HCT116 (cell line): ENCODE results near the gene SELENOS. TPM values are rescaled to one million over a fixed set of nuclear protein-coding genes. Genes with fewer than 3 reads are reported as not detected.

ENCODE experiments used
- ATAC-seq: fragments of 200-7000 bp; cut with Tn5 transposase; 2 replicates; pipeline ENCODE4 v1.9.1; 2020; ENCODE audit warnings: mild to moderate bottlenecking, moderate library complexity
- BruUV-seq: library from RNA; stranded (reverse); fragments of 400-500 nt; replicated peaks from 2 replicates; lab custom pipeline; 2021; lab: Mats Ljungman, UMichigan
- CTCF ChIA-PET: fragments of 300-600 bp; sonication (Branson Sonifier 250); formaldehyde crosslinking; loops from one replicate; lab custom pipeline; 2021; ENCODE audit warnings: antibody characterized with exemption; lab: Charles Lee
- POLR2A ChIA-PET: fragments of 300-600, 350-600 bp; sonication (Branson Sonifier 250); formaldehyde crosslinking; loops from one replicate; lab custom pipeline; 2021; ENCODE audit warnings: antibody characterized with exemption; lab: Charles Lee
- RAD21 ChIA-PET, 2 experiments: fragments of 300-600 bp; sonication (Branson Sonifier 250); formaldehyde crosslinking; loops; one replicate each; lab custom pipeline; 2023; ENCODE audit warnings: low total read pairs in 2 of 2; ENCODE audit not compliant: uncharacterized antibody in 2 of 2, unreplicated experiment in 2 of 2, low non-redundant PET in 1 of 2; lab: Charles Lee
- DNase-seq: peaks from one replicate; pipeline ENCODE4 v3.0.0-alpha.2; 2010; ENCODE audit warnings: low read depth, low spot score
- H2AFZ ChIP-seq: fragments of 200-600 bp; shearing (Covaris generic), sonication (generic); 2 replicates; pipeline ENCODE4 v1.6.1; 2017; ENCODE audit warnings: low read depth, mixed run types, mixed read lengths, antibody characterized with exemption, low read length; ENCODE audit not compliant: poor library complexity, severe bottlenecking
- H3K27ac ChIP-seq: 2 replicates; pipeline ENCODE4 v1.5.1; 2012; ENCODE audit warnings: low read depth, low read length
- H3K27me3 ChIP-seq: fragments of 200-600 bp; sonication (generic); 2 replicates; pipeline ENCODE4 v1.6.1; 2016; ENCODE audit warnings: mixed run types, low read length, mixed read lengths; ENCODE audit not compliant: insufficient read depth
- H3K36me3 ChIP-seq, 2 experiments: fragments of 200-500 bp in 1 of 2; fragments of 200-600 bp in 1 of 2; sonication (Bioruptor generic) in 1 of 2; sonication (generic) in 1 of 2; 2 replicates each; pipeline versions ENCODE4 v1.5.1 to v1.6.1; 2014 to 2016; ENCODE audit warnings: low read length in 2 of 2, inconsistent platforms in 1 of 2, mixed read lengths in 1 of 2, mixed run types in 1 of 2; ENCODE audit not compliant: insufficient read depth in 2 of 2, control insufficient read depth in 1 of 2
- H3K4me1 ChIP-seq, 2 experiments: fragments of 200-600 bp in 1 of 2; sonication (generic) in 1 of 2; 2 replicates each; pipeline versions ENCODE4 v1.5.1 to v1.6.1; 2012 to 2017; ENCODE audit warnings: low read length in 2 of 2, inconsistent platforms in 1 of 2, mild to moderate bottlenecking in 1 of 2, mixed read lengths in 1 of 2, mixed run types in 1 of 2, moderate library complexity in 1 of 2; ENCODE audit not compliant: insufficient read depth in 2 of 2, control insufficient read depth in 1 of 2
- H3K4me2 ChIP-seq: fragments of 200-600 bp; sonication (generic); 2 replicates; pipeline ENCODE4 v1.6.1; 2017; ENCODE audit warnings: mixed run types, low read length, mixed read lengths
- H3K4me3 ChIP-seq, 2 experiments: fragments of 200-600 bp in 1 of 2; sonication (generic) in 1 of 2; replicated peaks in 1 of 2; 2 replicates each; pipeline ENCODE4 v1.5.1; 2011 to 2016; ENCODE audit warnings: low read length in 2 of 2, control low read depth in 1 of 2, low read depth in 1 of 2, mild to moderate bottlenecking in 1 of 2, mixed read lengths in 1 of 2, mixed run types in 1 of 2
- H3K79me2 ChIP-seq: fragments of 200-600 bp; sonication (generic); 2 replicates; pipeline ENCODE4 v1.6.1; 2017; ENCODE audit warnings: mild to moderate bottlenecking, mixed run types, low read length, moderate library complexity, mixed read lengths; ENCODE audit not compliant: insufficient read depth
- H3K9ac ChIP-seq: fragments of 200-600 bp; sonication (generic); 2 replicates; pipeline ENCODE4 v1.6.1; 2016; ENCODE audit warnings: low read length, mixed read lengths
- H3K9me2 ChIP-seq: fragments of 200-600 bp; sonication (generic), shearing (Covaris generic); 2 replicates; pipeline ENCODE4 v1.6.1; 2017; ENCODE audit warnings: mixed run types, mild to moderate bottlenecking, moderate library complexity; ENCODE audit not compliant: insufficient read depth
- H3K9me3 ChIP-seq, 2 experiments: fragments of 200-500 bp in 1 of 2; fragments of 200-600 bp in 1 of 2; sonication (Bioruptor generic) in 1 of 2; sonication (generic) in 1 of 2; 2 replicates each; pipeline ENCODE4 v1.6.1; 2014 to 2017; ENCODE audit warnings: low read length in 2 of 2, mixed read lengths in 2 of 2, inconsistent platforms in 1 of 2, low read depth in 1 of 2, mild to moderate bottlenecking in 1 of 2, mixed run types in 1 of 2, moderate library complexity in 1 of 2; ENCODE audit not compliant: control insufficient read depth in 1 of 2, insufficient read depth in 1 of 2
- H4K20me1 ChIP-seq: fragments of 200-600 bp; sonication (generic), shearing (Covaris generic); 2 replicates; pipeline ENCODE4 v1.6.1; 2017; ENCODE audit warnings: mixed run types, mild to moderate bottlenecking, moderate library complexity; ENCODE audit not compliant: insufficient read depth
- ATF3 ChIP-seq: IDR thresholded peaks from 2 replicates; pipeline ENCODE4 v1.6.1; 2012
- ELF1 ChIP-seq: IDR thresholded peaks from 2 replicates; pipeline ENCODE4 v1.6.1; 2012; ENCODE audit warnings: low read depth, borderline replicate concordance
- EZH2 ChIP-seq: fragments of 200-600 bp; sonication (generic); IDR thresholded peaks from 2 replicates; pipeline ENCODE4 v1.6.1; 2017; ENCODE audit warnings: antibody characterized with exemption, mixed run types
- FOSL1 ChIP-seq: IDR thresholded peaks from 2 replicates; pipeline ENCODE4 v1.6.1; 2012; ENCODE audit warnings: low read depth
- RAD21 ChIP-seq: IDR thresholded peaks from 2 replicates; pipeline ENCODE4 v1.6.1; 2012; ENCODE audit warnings: low read depth, mild to moderate bottlenecking
- SIN3A ChIP-seq: IDR thresholded peaks from 2 replicates; pipeline ENCODE4 v1.6.1; 2012; ENCODE audit warnings: low read depth
- SRF ChIP-seq: IDR thresholded peaks from 2 replicates; pipeline ENCODE4 v1.6.1; 2012; ENCODE audit warnings: low read depth
- ZBTB33 ChIP-seq: IDR thresholded peaks from 2 replicates; pipeline ENCODE4 v1.6.1; 2011; ENCODE audit warnings: mild to moderate bottlenecking, low read length, moderate library complexity; ENCODE audit not compliant: insufficient replicate concordance; ENCODE audit errors: extremely low read depth
- ZFX ChIP-seq: fragments of 450-650 bp; IDR thresholded peaks from 2 replicates; pipeline ENCODE4 v1.6.1; 2017
- ZNF274 ChIP-seq: fragments of 200-500 bp; sonication (Bioruptor generic); IDR thresholded peaks from 2 replicates; pipeline ENCODE4 v1.6.1; 2014; ENCODE audit warnings: mild to moderate bottlenecking, low read depth, low read length, inconsistent platforms
- intact Hi-C: fragments of 100-400 bp; cut with micrococcal nuclease; formaldehyde crosslinking; loops from 2 replicates; pipeline ENCODE4 v1.10.0; 2022
- total RNA-seq: library from RNA; stranded (reverse); gene quantifications from one replicate; pipeline ENCODE4 v1.2.1, GENCODE V29; 2021; ENCODE audit not compliant: unreplicated experiment

Gene SELENOS
- total RNA-seq, 1 experiment from 2014 or later, result 45.6 TPM

GRCh38 chr15:101283931-101284330 lies 6.6 kb upstream of the SELENOS start:
- H3K9me3 ChIP-seq, result no peaks in the 10 kb centered on the region
- RAD21 ChIA-PET, result no interaction called here
- intact Hi-C loops, result no loop called here
- H3K9me2 ChIP-seq, result no peaks in the 10 kb centered on the region
- ATAC-seq (no peak), DNase-seq (no peak)
- peaks cover 56% of the 10 kb centered on the region for H3K79me2 ChIP-seq
- H3K27me3 ChIP-seq, result no peaks in the 10 kb centered on the region
- no peaks in the 10 kb centered on the region; a peak in 1 of 4 replicates for H3K4me1 ChIP-seq
- peaks cover 17% of the 10 kb centered on the region; the same call in 1 of the 2 replicates for H4K20me1 ChIP-seq
- no peak overlapping the region for H3K9ac ChIP-seq
- H3K27ac ChIP-seq, result no peak overlapping the region
- no peak overlapping the region for H3K4me2 ChIP-seq
- CTCF ChIA-PET, result no interaction called here
- POLR2A ChIA-PET, result no interaction called here
- no peak overlapping the region for H3K4me3 ChIP-seq
- H3K36me3 ChIP-seq, result peaks cover 62 to 67% of the 10 kb centered on the region in 2 experiments; a peak in 3 of 4 replicates
- TF ChIP-seq ZBTB33, result no peak
- no peak for TF ChIP-seq EZH2
- TF ChIP-seq FOSL1, result no peak
- TF ChIP-seq RAD21, result no peak
- no peak for TF ChIP-seq SIN3A
- TF ChIP-seq ELF1, result no peak
- TF ChIP-seq ATF3, result no peak
- no peak for TF ChIP-seq ZFX
- TF ChIP-seq SRF, result no peak
- no peak for TF ChIP-seq ZNF274
- no TSS peak for BruUV-seq
- H2AFZ ChIP-seq, result no peak overlapping the region
